ENCODE results near the gene PSME1.
A peak's percentile ranks its signal among the peaks of the same experiment; 100 is the strongest.

The PSME1 gene

GRCh38 chr14:24127673-24128072, 8.3 kb upstream of the PSME1 start:
- DNase-seq (ENCODE audit: insufficient read length, low spot score), result no peak
- no peak for FAIRE-seq

GRCh38 chr14:24129410-24129998, 6.5 kb upstream of the PSME1 start:
- DNase-seq (ENCODE audit: insufficient read length, low spot score) (no peak), FAIRE-seq (no peak)

- FAIRE-seq (no peak), DNase-seq (ENCODE audit: insufficient read length, low spot score) (no peak)
These were observed 5.6 kb upstream of the PSME1 start, which contains the start of gene FITM1 for GRCh38 chr14:24130380-24130716. TSS of gene FITM1 (plus strand) at chr14:24130659. CDS start at chr14:24131564, 905 bp downstream.

GRCh38 chr14:24130717-24131548, 5.1 kb upstream of the PSME1 start:
- FAIRE-seq (no peak), DNase-seq (ENCODE audit: insufficient read length, low spot score) (no peak)

- FAIRE-seq (no peak), DNase-seq (ENCODE audit: insufficient read length, low spot score) (no peak)
These were observed 4.4 kb upstream of the PSME1 start for GRCh38 chr14:24131549-24131966.

GRCh38 chr14:24132061-24132685, 3.8 kb upstream of the PSME1 start:
- no peak for DNase-seq (ENCODE audit: insufficient read length, low spot score)

GRCh38 chr14:24132976-24133375, 3.0 kb upstream of the PSME1 start:
- DNase-seq (ENCODE audit: insufficient read length, low spot score), result no peak
- no peak for FAIRE-seq

More at GRCh38 chr14:24132061-24132685, 3.8 kb upstream of the PSME1 start:
- FAIRE-seq, result no peak

- FAIRE-seq, result no peak
- DNase-seq (ENCODE audit: insufficient read length, low spot score), result no peak
These were observed 2.3 kb upstream of the PSME1 start for GRCh38 chr14:24133735-24134134.

- DNase-seq (ENCODE audit: insufficient read length, low spot score), result no peak
- FAIRE-seq, result peak; percentile 81
These were observed 485 bp upstream of the PSME1 start for GRCh38 chr14:24135584-24135833.

GRCh38 chr14:24136684-24137528, 912 bp downstream of the PSME1 start:
- no peak for DNase-seq (ENCODE audit: insufficient read length, low spot score)
- FAIRE-seq, result no peak

GRCh38 chr14:24137529-24138395, 1.8 kb downstream of the PSME1 start:
- no peak for DNase-seq (ENCODE audit: insufficient read length, low spot score)
- FAIRE-seq, result no peak

GRCh38 chr14:24138396-24139271, 2.6 kb downstream of the PSME1 start:
- no peak for FAIRE-seq
- DNase-seq (ENCODE audit: insufficient read length, low spot score), result no peak

- no peak for FAIRE-seq
These were observed 3.4 kb downstream of the PSME1 start for GRCh38 chr14:24139272-24139934.

GRCh38 chr14:24141097-24141880, 5.3 kb downstream of the PSME1 start, which contains the start of gene EMC9:
TSS of gene EMC9 (minus strand) at chr14:24141591. CDS start at chr14:24141304, 287 bp downstream.
- DNase-seq (ENCODE audit: insufficient read length, low spot score), result peak; percentile 93
- peak; percentile 96 for FAIRE-seq

More at GRCh38 chr14:24139272-24139934, 3.4 kb downstream of the PSME1 start:
- no peak for DNase-seq (ENCODE audit: insufficient read length, low spot score)

- FAIRE-seq, result no peak
- DNase-seq (ENCODE audit: insufficient read length, low spot score), result no peak
These were observed 7.5 kb downstream of the PSME1 start for GRCh38 chr14:24143511-24143910.

- FAIRE-seq (no peak), DNase-seq (ENCODE audit: insufficient read length, low spot score) (no peak)
These were observed 8.5 kb downstream of the PSME1 start for GRCh38 chr14:24144451-24144850.

GRCh38 chr14:24145219-24145618, 9.2 kb downstream of the PSME1 start:
- DNase-seq (ENCODE audit: insufficient read length, low spot score) (no peak), FAIRE-seq (no peak)
